MM.1S (cell line): Measurements from ENCODE around the gene ZNF446.

Source experiments
- CTCF ChIP-seq: fragments of 300-600 bp; sonication (generic); IDR thresholded peaks from 2 replicates; pipeline ENCODE4 v1.5.1; 2016; ENCODE audit warnings: antibody characterized with exemption, low read length, mixed read lengths
- EZH2 ChIP-seq: fragments of 300-600 bp; sonication (generic); optimal IDR thresholded peaks from 2 replicates; pipeline ENCODE3; 2017; ENCODE audit warnings: low read depth, mild to moderate bottlenecking, antibody characterized with exemption, low read length, mixed read lengths
- EZH2phosphoT487 ChIP-seq: fragments of 300-600 bp; sonication (generic); IDR thresholded peaks from 2 replicates; pipeline ENCODE4 v1.6.1; 2018; ENCODE audit warnings: antibody characterized with exemption, low read length

GRCh38 chr19:58529405-58529804, 53.3 kb downstream of the ZNF446 start:
- TF ChIP-seq CTCF (no peak), EZH2phosphoT487 (no peak), EZH2 (no peak)
